Panc1 (cell line): ENCODE data around the gene VKORC1L1.
"Not testable (repeated sequence)": the region's sequence is repeated elsewhere in the genome, so short reads cannot be mapped to it uniquely, and the experiment has no call there.

Source experiments
- POLR2AphosphoS5 ChIP-seq: IDR thresholded peaks from 2 replicates; pipeline ENCODE4 v1.6.1; 2012; ENCODE audit warnings: mild to moderate bottlenecking, low read depth, low read length, moderate library complexity
- TCF7L2 ChIP-seq: IDR thresholded peaks from 2 replicates; pipeline ENCODE4 v1.6.1; 2011; ENCODE audit warnings: mild to moderate bottlenecking, low read depth, low read length, inconsistent platforms

GRCh38 chr7:65964671-65965070, 91.8 kb downstream of the VKORC1L1 start:
- TF ChIP-seq POLR2AphosphoS5, TCF7L2: not testable (repeated sequence)
